GM23338 (cell line): ENCODE results near the gene BET1. TPM values are rescaled to one million over a fixed set of nuclear protein-coding genes. Genes with fewer than 3 reads are reported as not detected.

Experiments used
- ATAC-seq: fragments of 200-7000 bp; cut with Tn5 transposase; 3 replicates; pipeline ENCODE4 v1.9.1; 2020
- DNase-seq: peaks from one replicate; pipeline ENCODE4 v3.0.0-alpha.2; 2015; ENCODE audit warnings: low spot score
- H2AFZ ChIP-seq: fragments of 200-600 bp; sonication (generic); 2 replicates; pipeline ENCODE4 v1.8.0; 2016; ENCODE audit warnings: antibody characterized with exemption, mild to moderate bottlenecking, moderate library complexity
- H3F3A ChIP-seq: fragments of 200-600 bp; sonication (generic); replicated peaks from 2 replicates; pipeline ENCODE4 v1.8.0; 2017; ENCODE audit warnings: antibody characterized with exemption, mixed run types, low read depth
- H3K27ac ChIP-seq: fragments of 200-600 bp; sonication (generic); 2 replicates; pipeline ENCODE4 v1.6.1; 2016; ENCODE audit warnings: low read depth
- H3K27me3 ChIP-seq: fragments of 200-600 bp; sonication (generic); 2 replicates; pipeline ENCODE4 v1.8.0; 2016; ENCODE audit warnings: mild to moderate bottlenecking, mixed run types, moderate library complexity; ENCODE audit not compliant: insufficient read depth
- H3K36me3 ChIP-seq: fragments of 200-600 bp; sonication (generic); 2 replicates; pipeline ENCODE4 v1.8.0; 2016; ENCODE audit warnings: mild to moderate bottlenecking; ENCODE audit not compliant: insufficient read depth
- H3K4me1 ChIP-seq: fragments of 200-600 bp; sonication (generic); 2 replicates; pipeline ENCODE4 v1.8.0; 2016; ENCODE audit warnings: mild to moderate bottlenecking, moderate library complexity; ENCODE audit not compliant: insufficient read depth
- H3K4me2 ChIP-seq: fragments of 200-600 bp; sonication (generic); 2 replicates; pipeline ENCODE4 v1.7.1; 2017; ENCODE audit warnings: mixed run types
- H3K4me3 ChIP-seq: fragments of 200-600 bp; sonication (generic); 2 replicates; pipeline ENCODE4 v1.6.1; 2016; ENCODE audit warnings: mixed run types
- H3K79me2 ChIP-seq: fragments of 200-600 bp; sonication (generic); replicated peaks from 2 replicates; pipeline ENCODE4 v1.8.0; 2017; ENCODE audit warnings: mild to moderate bottlenecking; ENCODE audit not compliant: insufficient read depth
- H3K9me2 ChIP-seq: fragments of 200-600 bp; sonication (generic); 2 replicates; pipeline ENCODE4 v1.8.0; 2017; ENCODE audit not compliant: insufficient read depth
- H4K20me1 ChIP-seq: fragments of 200-600 bp; sonication (generic); replicated peaks from 2 replicates; pipeline ENCODE4 v1.8.0; 2017; ENCODE audit warnings: mild to moderate bottlenecking; ENCODE audit not compliant: insufficient read depth
- H3K27ac Mint-ChIP-seq: 2 replicates; pipeline ENCODE4 v1.8.0; 2020; ENCODE audit warnings: inconsistent platforms, mild to moderate bottlenecking, moderate library complexity, mixed read lengths
- H3K27me3 Mint-ChIP-seq: 3 replicates; pipeline ENCODE4 v1.8.0; 2022; ENCODE audit warnings: low read depth, mild to moderate bottlenecking, moderate library complexity, mixed read lengths, inconsistent platforms; ENCODE audit not compliant: insufficient read depth, poor library complexity
- H3K36me3 Mint-ChIP-seq: 3 replicates; pipeline ENCODE4 v1.8.0; 2021; ENCODE audit warnings: low read depth, mild to moderate bottlenecking, inconsistent platforms, moderate library complexity, mixed read lengths
- H3K4me1 Mint-ChIP-seq: 3 replicates; pipeline ENCODE4 v1.8.0; 2020; ENCODE audit warnings: mild to moderate bottlenecking, inconsistent platforms, mixed read lengths
- H3K4me3 Mint-ChIP-seq: 3 replicates; pipeline ENCODE4 v1.8.0; 2021; ENCODE audit warnings: moderate library complexity, mild to moderate bottlenecking, inconsistent platforms, mixed read lengths
- H3K9me3 Mint-ChIP-seq: 3 replicates; pipeline ENCODE4 v1.8.0; 2020; ENCODE audit warnings: moderate library complexity, mild to moderate bottlenecking, inconsistent platforms, mixed read lengths
- CREB1 ChIP-seq: fragments of 250-450 bp; sonication (Bioruptor Pico); IDR thresholded peaks from 2 replicates; pipeline ENCODE4 v1.5.0; 2020; ENCODE audit warnings: low read depth, mild to moderate bottlenecking, moderate library complexity
- EZH2 ChIP-seq: fragments of 200-600 bp; sonication (generic); IDR thresholded peaks from one replicate; pipeline ENCODE4 v1.8.0; 2017; ENCODE audit warnings: antibody characterized with exemption, mild to moderate bottlenecking, low read depth; ENCODE audit not compliant: unreplicated experiment
- EZH2phosphoT487 ChIP-seq: fragments of 200-600 bp; sonication (generic); IDR thresholded peaks from one replicate; pipeline ENCODE4 v1.8.1; 2018; ENCODE audit warnings: antibody characterized with exemption; ENCODE audit not compliant: unreplicated experiment
- JUNB ChIP-seq: IDR thresholded peaks from one replicate; pipeline ENCODE4 v1.6.1; 2016; ENCODE audit warnings: antibody characterized with exemption; ENCODE audit not compliant: unreplicated experiment
- NANOG ChIP-seq: IDR thresholded peaks from 2 replicates; pipeline ENCODE4 v1.6.1; 2016; ENCODE audit warnings: antibody characterized with exemption, borderline replicate concordance
- POLR2AphosphoS5 ChIP-seq: IDR thresholded peaks from 2 replicates; pipeline ENCODE4 v1.6.1; 2016; ENCODE audit warnings: antibody characterized with exemption, low read depth
- STAT1 ChIP-seq: IDR thresholded peaks from one replicate; pipeline ENCODE4 v1.6.1; 2016; ENCODE audit warnings: antibody characterized with exemption; ENCODE audit not compliant: unreplicated experiment
- ZNF114 ChIP-seq: fragments of 250-450 bp; sonication (Bioruptor Pico); IDR thresholded peaks from 2 replicates; pipeline ENCODE4 v1.5.0; 2020; ENCODE audit warnings: mild to moderate bottlenecking, moderate library complexity
- ZNF331 ChIP-seq: fragments of 250-450 bp; sonication (Bioruptor Pico); IDR thresholded peaks from 2 replicates; pipeline ENCODE4 v1.5.0; 2020; ENCODE audit warnings: low read depth, mild to moderate bottlenecking, moderate library complexity
- polyA plus RNA-seq: library from polyadenylated mRNA; unstranded; fragments of >200 nt; fragmentation: Nextera tagmentation; extraction: Ambion mirVana; gene quantifications from 2 replicates; pipeline ENCODE4 v1.2.1, GENCODE V29; 2016
- total RNA-seq: library from RNA; depleted of rRNA; stranded (reverse); fragments of >200 nt; shearing (Covaris generic); gene quantifications from 2 replicates; pipeline ENCODE4 v1.2.3, GENCODE V29; 2014
- TF ChIP-seq, protein P1 (sequence below), 2 experiments: fragments of 200-600 bp in 1 of 2; sonication (generic) in 1 of 2; conservative IDR thresholded peaks; 2 replicates each; pipeline versions ENCODE4 v1.5.1 to v1.6.1; 2016 to 2017; ENCODE audit warnings: antibody characterized with exemption in 2 of 2, low read depth in 2 of 2, mild to moderate bottlenecking in 2 of 2, moderate library complexity in 1 of 2
- TF ChIP-seq, protein P2 (sequence below): IDR thresholded peaks from 2 replicates; pipeline ENCODE4 v1.6.1; 2016; ENCODE audit warnings: antibody characterized with exemption
- TF ChIP-seq, protein P3 (sequence below): fragments of 250-450 bp; sonication (Bioruptor Pico); IDR thresholded peaks from 2 replicates; pipeline ENCODE4 v1.5.0; 2020; ENCODE audit warnings: mild to moderate bottlenecking, moderate library complexity
- TF ChIP-seq, protein P4 (sequence below): IDR thresholded peaks from one replicate; pipeline ENCODE4 v1.6.1; 2018; ENCODE audit warnings: antibody characterized with exemption; ENCODE audit not compliant: unreplicated experiment

BET1 gene
- total and polyA plus RNA-seq, 2 experiments from 2014 or later: 42.2 to 69.2 TPM

DNA sequence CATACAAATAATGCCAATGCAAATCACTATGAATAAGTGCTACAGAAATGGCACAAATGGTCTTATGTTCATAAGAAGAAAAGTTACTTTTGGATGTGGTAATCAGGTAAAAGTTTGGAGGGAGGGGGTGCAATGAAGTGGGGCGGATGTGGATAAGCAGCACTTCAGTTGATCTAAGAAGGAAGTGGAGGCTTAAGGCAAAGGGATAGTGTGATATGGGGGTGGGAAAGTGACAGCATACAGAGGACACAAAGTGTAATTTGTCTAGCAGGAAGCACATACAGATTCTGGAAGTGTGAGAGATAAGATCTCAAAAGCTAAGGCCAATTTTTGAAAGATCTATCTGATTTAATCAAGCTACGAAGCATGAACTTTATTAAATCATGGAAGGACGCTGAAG lies 6.3 kb downstream of the BET1 start:
- H3K4me1 Mint-ChIP-seq: peaks cover 4% of the 10 kb centered on the region; the same call in 2 of the 3 replicates
- no peak overlapping the region for H3K27ac Mint-ChIP-seq

More for the DNA sequence above, 6.3 kb downstream of the BET1 start:
- Histone ChIP-seq H3K27ac (no peak overlapping the region), H3F3A (no peaks in the 10 kb centered on the region), H3K79me2 (peaks cover 44% of the 10 kb centered on the region), H3K36me3 (peaks cover 17% of the 10 kb centered on the region; the same call in 1 of the 2 replicates), H3K4me2 (no peak overlapping the region), H3K9me2 (no peaks in the 10 kb centered on the region), H3K4me1 (peaks cover 4% of the 10 kb centered on the region), H3K27me3 (no peaks in the 10 kb centered on the region), H3K4me3 (no peak overlapping the region), H2AFZ (no peak overlapping the region), H4K20me1 (no peaks in the 10 kb centered on the region)
- no peaks in the 10 kb centered on the region for H3K9me3 Mint-ChIP-seq
- no peak for ATAC-seq
- TF ChIP-seq, protein P1, sequence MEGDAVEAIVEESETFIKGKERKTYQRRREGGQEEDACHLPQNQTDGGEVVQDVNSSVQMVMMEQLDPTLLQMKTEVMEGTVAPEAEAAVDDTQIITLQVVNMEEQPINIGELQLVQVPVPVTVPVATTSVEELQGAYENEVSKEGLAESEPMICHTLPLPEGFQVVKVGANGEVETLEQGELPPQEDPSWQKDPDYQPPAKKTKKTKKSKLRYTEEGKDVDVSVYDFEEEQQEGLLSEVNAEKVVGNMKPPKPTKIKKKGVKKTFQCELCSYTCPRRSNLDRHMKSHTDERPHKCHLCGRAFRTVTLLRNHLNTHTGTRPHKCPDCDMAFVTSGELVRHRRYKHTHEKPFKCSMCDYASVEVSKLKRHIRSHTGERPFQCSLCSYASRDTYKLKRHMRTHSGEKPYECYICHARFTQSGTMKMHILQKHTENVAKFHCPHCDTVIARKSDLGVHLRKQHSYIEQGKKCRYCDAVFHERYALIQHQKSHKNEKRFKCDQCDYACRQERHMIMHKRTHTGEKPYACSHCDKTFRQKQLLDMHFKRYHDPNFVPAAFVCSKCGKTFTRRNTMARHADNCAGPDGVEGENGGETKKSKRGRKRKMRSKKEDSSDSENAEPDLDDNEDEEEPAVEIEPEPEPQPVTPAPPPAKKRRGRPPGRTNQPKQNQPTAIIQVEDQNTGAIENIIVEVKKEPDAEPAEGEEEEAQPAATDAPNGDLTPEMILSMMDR (conservative IDR thresholded peaks at IDR 0.05; ENCODE audit: low read depth in 2 of 2): no peak
- TF ChIP-seq ZNF114 (no peak), STAT1 (no peak), EZH2phosphoT487 (no peak), EZH2 (no peak), POLR2AphosphoS5 (no peak), JUNB (no peak), CREB1 (no peak), NANOG (no peak), ZNF331 (CRISPR knock-in tag) (no peak)
- TF ChIP-seq, protein P2, sequence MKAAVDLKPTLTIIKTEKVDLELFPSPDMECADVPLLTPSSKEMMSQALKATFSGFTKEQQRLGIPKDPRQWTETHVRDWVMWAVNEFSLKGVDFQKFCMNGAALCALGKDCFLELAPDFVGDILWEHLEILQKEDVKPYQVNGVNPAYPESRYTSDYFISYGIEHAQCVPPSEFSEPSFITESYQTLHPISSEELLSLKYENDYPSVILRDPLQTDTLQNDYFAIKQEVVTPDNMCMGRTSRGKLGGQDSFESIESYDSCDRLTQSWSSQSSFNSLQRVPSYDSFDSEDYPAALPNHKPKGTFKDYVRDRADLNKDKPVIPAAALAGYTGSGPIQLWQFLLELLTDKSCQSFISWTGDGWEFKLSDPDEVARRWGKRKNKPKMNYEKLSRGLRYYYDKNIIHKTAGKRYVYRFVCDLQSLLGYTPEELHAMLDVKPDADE: no peak
- TF ChIP-seq, protein P3, sequence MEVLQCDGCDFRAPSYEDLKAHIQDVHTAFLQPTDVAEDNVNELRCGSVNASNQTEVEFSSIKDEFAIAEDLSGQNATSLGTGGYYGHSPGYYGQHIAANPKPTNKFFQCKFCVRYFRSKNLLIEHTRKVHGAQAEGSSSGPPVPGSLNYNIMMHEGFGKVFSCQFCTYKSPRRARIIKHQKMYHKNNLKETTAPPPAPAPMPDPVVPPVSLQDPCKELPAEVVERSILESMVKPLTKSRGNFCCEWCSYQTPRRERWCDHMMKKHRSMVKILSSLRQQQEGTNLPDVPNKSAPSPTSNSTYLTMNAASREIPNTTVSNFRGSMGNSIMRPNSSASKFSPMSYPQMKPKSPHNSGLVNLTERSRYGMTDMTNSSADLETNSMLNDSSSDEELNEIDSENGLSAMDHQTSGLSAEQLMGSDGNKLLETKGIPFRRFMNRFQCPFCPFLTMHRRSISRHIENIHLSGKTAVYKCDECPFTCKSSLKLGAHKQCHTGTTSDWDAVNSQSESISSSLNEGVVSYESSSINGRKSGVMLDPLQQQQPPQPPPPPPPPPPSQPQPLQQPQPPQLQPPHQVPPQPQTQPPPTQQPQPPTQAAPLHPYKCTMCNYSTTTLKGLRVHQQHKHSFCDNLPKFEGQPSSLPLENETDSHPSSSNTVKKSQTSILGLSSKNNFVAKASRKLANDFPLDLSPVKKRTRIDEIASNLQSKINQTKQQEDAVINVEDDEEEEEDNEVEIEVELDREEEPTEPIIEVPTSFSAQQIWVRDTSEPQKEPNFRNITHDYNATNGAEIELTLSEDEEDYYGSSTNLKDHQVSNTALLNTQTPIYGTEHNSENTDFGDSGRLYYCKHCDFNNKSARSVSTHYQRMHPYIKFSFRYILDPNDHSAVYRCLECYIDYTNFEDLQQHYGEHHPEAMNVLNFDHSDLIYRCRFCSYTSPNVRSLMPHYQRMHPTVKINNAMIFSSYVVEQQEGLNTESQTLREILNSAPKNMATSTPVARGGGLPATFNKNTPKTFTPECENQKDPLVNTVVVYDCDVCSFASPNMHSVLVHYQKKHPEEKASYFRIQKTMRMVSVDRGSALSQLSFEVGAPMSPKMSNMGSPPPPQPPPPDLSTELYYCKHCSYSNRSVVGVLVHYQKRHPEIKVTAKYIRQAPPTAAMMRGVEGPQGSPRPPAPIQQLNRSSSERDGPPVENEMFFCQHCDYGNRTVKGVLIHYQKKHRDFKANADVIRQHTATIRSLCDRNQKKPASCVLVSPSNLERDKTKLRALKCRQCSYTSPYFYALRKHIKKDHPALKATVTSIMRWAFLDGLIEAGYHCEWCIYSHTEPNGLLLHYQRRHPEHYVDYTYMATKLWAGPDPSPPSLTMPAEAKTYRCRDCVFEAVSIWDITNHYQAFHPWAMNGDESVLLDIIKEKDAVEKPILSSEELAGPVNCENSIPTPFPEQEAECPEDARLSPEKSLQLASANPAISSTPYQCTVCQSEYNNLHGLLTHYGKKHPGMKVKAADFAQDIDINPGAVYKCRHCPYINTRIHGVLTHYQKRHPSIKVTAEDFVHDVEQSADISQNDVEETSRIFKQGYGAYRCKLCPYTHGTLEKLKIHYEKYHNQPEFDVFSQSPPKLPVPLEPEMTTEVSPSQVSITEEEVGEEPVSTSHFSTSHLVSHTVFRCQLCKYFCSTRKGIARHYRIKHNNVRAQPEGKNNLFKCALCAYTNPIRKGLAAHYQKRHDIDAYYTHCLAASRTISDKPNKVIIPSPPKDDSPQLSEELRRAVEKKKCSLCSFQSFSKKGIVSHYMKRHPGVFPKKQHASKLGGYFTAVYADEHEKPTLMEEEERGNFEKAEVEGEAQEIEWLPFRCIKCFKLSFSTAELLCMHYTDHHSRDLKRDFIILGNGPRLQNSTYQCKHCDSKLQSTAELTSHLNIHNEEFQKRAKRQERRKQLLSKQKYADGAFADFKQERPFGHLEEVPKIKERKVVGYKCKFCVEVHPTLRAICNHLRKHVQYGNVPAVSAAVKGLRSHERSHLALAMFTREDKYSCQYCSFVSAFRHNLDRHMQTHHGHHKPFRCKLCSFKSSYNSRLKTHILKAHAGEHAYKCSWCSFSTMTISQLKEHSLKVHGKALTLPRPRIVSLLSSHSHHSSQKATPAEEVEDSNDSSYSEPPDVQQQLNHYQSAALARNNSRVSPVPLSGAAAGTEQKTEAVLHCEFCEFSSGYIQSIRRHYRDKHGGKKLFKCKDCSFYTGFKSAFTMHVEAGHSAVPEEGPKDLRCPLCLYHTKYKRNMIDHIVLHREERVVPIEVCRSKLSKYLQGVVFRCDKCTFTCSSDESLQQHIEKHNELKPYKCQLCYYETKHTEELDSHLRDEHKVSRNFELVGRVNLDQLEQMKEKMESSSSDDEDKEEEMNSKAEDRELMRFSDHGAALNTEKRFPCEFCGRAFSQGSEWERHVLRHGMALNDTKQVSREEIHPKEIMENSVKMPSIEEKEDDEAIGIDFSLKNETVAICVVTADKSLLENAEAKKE: no peak
- TF ChIP-seq, protein P4, sequence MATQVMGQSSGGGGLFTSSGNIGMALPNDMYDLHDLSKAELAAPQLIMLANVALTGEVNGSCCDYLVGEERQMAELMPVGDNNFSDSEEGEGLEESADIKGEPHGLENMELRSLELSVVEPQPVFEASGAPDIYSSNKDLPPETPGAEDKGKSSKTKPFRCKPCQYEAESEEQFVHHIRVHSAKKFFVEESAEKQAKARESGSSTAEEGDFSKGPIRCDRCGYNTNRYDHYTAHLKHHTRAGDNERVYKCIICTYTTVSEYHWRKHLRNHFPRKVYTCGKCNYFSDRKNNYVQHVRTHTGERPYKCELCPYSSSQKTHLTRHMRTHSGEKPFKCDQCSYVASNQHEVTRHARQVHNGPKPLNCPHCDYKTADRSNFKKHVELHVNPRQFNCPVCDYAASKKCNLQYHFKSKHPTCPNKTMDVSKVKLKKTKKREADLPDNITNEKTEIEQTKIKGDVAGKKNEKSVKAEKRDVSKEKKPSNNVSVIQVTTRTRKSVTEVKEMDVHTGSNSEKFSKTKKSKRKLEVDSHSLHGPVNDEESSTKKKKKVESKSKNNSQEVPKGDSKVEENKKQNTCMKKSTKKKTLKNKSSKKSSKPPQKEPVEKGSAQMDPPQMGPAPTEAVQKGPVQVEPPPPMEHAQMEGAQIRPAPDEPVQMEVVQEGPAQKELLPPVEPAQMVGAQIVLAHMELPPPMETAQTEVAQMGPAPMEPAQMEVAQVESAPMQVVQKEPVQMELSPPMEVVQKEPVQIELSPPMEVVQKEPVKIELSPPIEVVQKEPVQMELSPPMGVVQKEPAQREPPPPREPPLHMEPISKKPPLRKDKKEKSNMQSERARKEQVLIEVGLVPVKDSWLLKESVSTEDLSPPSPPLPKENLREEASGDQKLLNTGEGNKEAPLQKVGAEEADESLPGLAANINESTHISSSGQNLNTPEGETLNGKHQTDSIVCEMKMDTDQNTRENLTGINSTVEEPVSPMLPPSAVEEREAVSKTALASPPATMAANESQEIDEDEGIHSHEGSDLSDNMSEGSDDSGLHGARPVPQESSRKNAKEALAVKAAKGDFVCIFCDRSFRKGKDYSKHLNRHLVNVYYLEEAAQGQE: no peak
- H3K4me3 Mint-ChIP-seq: no peak overlapping the region
- H3K36me3 Mint-ChIP-seq: peaks cover 25% of the 10 kb centered on the region; the same call in 2 of the 3 replicates
- no peaks in the 10 kb centered on the region for H3K27me3 Mint-ChIP-seq
- DNase-seq: no peak
